IMR-90 (cell line): ENCODE data around the gene NSL1. TPM values are rescaled to one million over a fixed set of nuclear protein-coding genes. Genes with fewer than 3 reads are reported as not detected.
A peak's percentile ranks its signal among the peaks of the same experiment; 100 is the strongest.

Experiments
- ATAC-seq: fragments of 200-7000 bp; cut with Tn5 transposase; 2 replicates; pipeline ENCODE4 v1.9.1; 2020; ENCODE audit warnings: low read depth, mild to moderate bottlenecking, moderate library complexity
- BruUV-seq: library from RNA; stranded (reverse); fragments of 400-500 nt; replicated peaks from 2 replicates; lab custom pipeline; 2021; lab: Mats Ljungman, UMichigan
- CTCF ChIA-PET: fragments of 300-600 bp; formaldehyde crosslinking; extraction: SDS; loops from one replicate; lab custom pipeline; 2021; ENCODE audit warnings: antibody characterized with exemption; lab: Yijun Ruan, JAX
- POLR2A ChIA-PET: fragments of 300-600 bp; sonication (Branson Sonifier 250); formaldehyde crosslinking; loops from one replicate; lab custom pipeline; 2022; ENCODE audit warnings: antibody characterized with exemption; ENCODE audit not compliant: unreplicated experiment; lab: Charles Lee
- DNase-seq: peaks from one replicate; pipeline ENCODE4 v3.0.0; 2013
- H2AFZ ChIP-seq: replicated peaks from 2 replicates; pipeline ENCODE3; 2013; ENCODE audit warnings: low read length, mild to moderate bottlenecking; ENCODE audit not compliant: poor library complexity
- H2AK5ac ChIP-seq: 2 replicates; pipeline ENCODE4 v1.6.1; 2013; ENCODE audit warnings: low read depth, low read length, inconsistent platforms
- H2AK9ac ChIP-seq: replicated peaks from 2 replicates; pipeline ENCODE3; 2013; ENCODE audit warnings: mild to moderate bottlenecking, low read depth, low read length, moderate library complexity; ENCODE audit not compliant: poor library complexity
- H2BK120ac ChIP-seq: 2 replicates; pipeline ENCODE4 v1.6.1; 2013; ENCODE audit warnings: low read depth, low read length, inconsistent platforms
- H2BK15ac ChIP-seq: 3 replicates; pipeline ENCODE4 v1.6.1; 2013; ENCODE audit warnings: low read depth, low read length, inconsistent platforms
- H2BK20ac ChIP-seq: 2 replicates; pipeline ENCODE4 v1.6.1; 2013; ENCODE audit warnings: low read depth, mild to moderate bottlenecking, inconsistent platforms, low read length, moderate library complexity
- H2BK5ac ChIP-seq: 2 replicates; pipeline ENCODE4 v1.6.1; 2013; ENCODE audit warnings: mild to moderate bottlenecking, low read depth, low read length, inconsistent platforms; ENCODE audit not compliant: poor library complexity, severe bottlenecking
- H3K14ac ChIP-seq: replicated peaks from 2 replicates; pipeline ENCODE4 v1.6.1; 2013; ENCODE audit warnings: low read depth, low read length, inconsistent platforms
- H3K18ac ChIP-seq: 2 replicates; pipeline ENCODE4 v1.6.1; 2013; ENCODE audit warnings: low read depth, low read length, control low read depth
- H3K23ac ChIP-seq: 2 replicates; pipeline ENCODE4 v1.6.1; 2013; ENCODE audit warnings: low read depth, low read length, inconsistent platforms
- H3K27ac ChIP-seq: 2 replicates; pipeline ENCODE4 v1.5.1; 2013; ENCODE audit warnings: mild to moderate bottlenecking, control low read depth, low read length; ENCODE audit not compliant: insufficient read depth
- H3K27me3 ChIP-seq: 2 replicates; pipeline ENCODE4 v1.6.1; 2013; ENCODE audit warnings: low read length; ENCODE audit not compliant: control insufficient read depth, insufficient read depth
- H3K36me3 ChIP-seq: 2 replicates; pipeline ENCODE4 v1.6.1; 2013; ENCODE audit warnings: low read length, mixed read lengths; ENCODE audit not compliant: control insufficient read depth, insufficient read depth
- H3K4ac ChIP-seq: 2 replicates; pipeline ENCODE4 v1.6.1; 2013; ENCODE audit warnings: low read depth, low read length, inconsistent platforms
- H3K4me1 ChIP-seq: 2 replicates; pipeline ENCODE4 v1.6.1; 2013; ENCODE audit warnings: low read length, mixed read lengths; ENCODE audit not compliant: control insufficient read depth, insufficient read depth
- H3K4me2 ChIP-seq: 2 replicates; pipeline ENCODE4 v1.6.1; 2013; ENCODE audit warnings: low read depth, mild to moderate bottlenecking, control low read depth, low read length, moderate library complexity
- H3K4me3 ChIP-seq: 2 replicates; pipeline ENCODE4 v1.5.1; 2013; ENCODE audit warnings: low read depth, mild to moderate bottlenecking, control low read depth, low read length, moderate library complexity; ENCODE audit not compliant: insufficient read depth
- H3K56ac ChIP-seq: 2 replicates; pipeline ENCODE4 v1.6.1; 2013; ENCODE audit warnings: low read length, inconsistent platforms; ENCODE audit not compliant: insufficient read depth; ENCODE audit errors: extremely low read depth
- H3K79me1 ChIP-seq, 2 experiments: 2 replicates each; pipeline ENCODE4 v1.6.1; 2013; ENCODE audit warnings: low read length in 2 of 2, inconsistent platforms in 1 of 2, low read depth in 1 of 2
- H3K9ac ChIP-seq: 2 replicates; pipeline ENCODE4 v1.6.1; 2013; ENCODE audit warnings: low read depth, low read length, control low read depth
- H3K9me1 ChIP-seq: 2 replicates; pipeline ENCODE4 v1.6.1; 2013; ENCODE audit warnings: low read length, inconsistent platforms; ENCODE audit not compliant: insufficient read depth
- H3K9me3 ChIP-seq: 2 replicates; pipeline ENCODE4 v1.6.1; 2013; ENCODE audit warnings: low read length; ENCODE audit not compliant: control insufficient read depth, insufficient read depth
- H4K20me1 ChIP-seq: 2 replicates; pipeline ENCODE4 v1.6.1; 2013; ENCODE audit warnings: low read length, inconsistent platforms; ENCODE audit not compliant: insufficient read depth
- H4K5ac ChIP-seq: 2 replicates; pipeline ENCODE4 v1.6.1; 2013; ENCODE audit warnings: mild to moderate bottlenecking, low read depth, low read length, control low read depth
- H4K8ac ChIP-seq, 2 experiments: 2 replicates each; pipeline ENCODE4 v1.6.1; 2013; ENCODE audit warnings: low read depth in 2 of 2, low read length in 2 of 2, control low read depth in 1 of 2, inconsistent platforms in 1 of 2
- H4K91ac ChIP-seq: 2 replicates; pipeline ENCODE4 v1.6.1; 2013; ENCODE audit warnings: low read depth, low read length, inconsistent platforms; ENCODE audit not compliant: insufficient read depth
- BHLHE40 ChIP-seq: fragments of 150-350 bp; IDR thresholded peaks from 2 replicates; pipeline ENCODE4 v1.6.1; 2016; ENCODE audit warnings: mild to moderate bottlenecking, low read depth, low read length
- CEBPB ChIP-seq: IDR thresholded peaks from 2 replicates; pipeline ENCODE4 v1.6.1; 2012; ENCODE audit warnings: low read depth, low read length, improper control_type of control experiment
- CTCF ChIP-seq: conservative IDR thresholded peaks from 2 replicates; pipeline ENCODE4 v1.5.1; 2012; ENCODE audit warnings: mild to moderate bottlenecking, low read depth, low read length, improper control_type of control experiment
- NFE2L2 ChIP-seq: fragments of 150-350 bp; IDR thresholded peaks from 2 replicates; pipeline ENCODE4 v1.6.1; 2016; ENCODE audit warnings: low read depth, mild to moderate bottlenecking, low read length
- POLR2A ChIP-seq: IDR thresholded peaks from 2 replicates; pipeline ENCODE4 v1.6.1; 2012; ENCODE audit warnings: mild to moderate bottlenecking, low read depth, low read length
- RAD21 ChIP-seq: IDR thresholded peaks from 2 replicates; pipeline ENCODE4 v1.6.1; 2012; ENCODE audit warnings: low read length, improper control_type of control experiment
- SMC3 ChIP-seq: fragments of 150-350 bp; IDR thresholded peaks from 2 replicates; pipeline ENCODE4 v1.6.1; 2016; ENCODE audit warnings: low read depth, mild to moderate bottlenecking, antibody characterized with exemption, low read length, moderate library complexity
- WGBS, 2 experiments: methylation state at CpG; one replicate each; pipeline versions ENCODE4 v1.1.5 to v1.1.7; 2013; ENCODE audit warnings: missing lambda C conversion rate in 2 of 2; ENCODE audit not compliant: insufficient read length in 1 of 2; ENCODE audit errors: extremely low coverage in 2 of 2; 5-methylcytosine and 5-hydroxymethylcytosine counted together
- dilution Hi-C: fragments of 300-500 bp; cut with HindIII; formaldehyde crosslinking; loops from one replicate; pipeline ENCODE4 v1.14.3; 2018; ENCODE audit warnings: low sequenced_read_pairs; ENCODE audit not compliant: unreplicated experiment
- in situ Hi-C: fragments of 300-500 bp; cut with MboI; formaldehyde crosslinking; loops from 3 replicates; pipeline ENCODE4 v1.14.3; 2019; ENCODE audit warnings: low sequenced_read_pairs, inconsistent platforms, mixed read lengths
- intact Hi-C: fragments of 100-400 bp; cut with micrococcal nuclease; formaldehyde crosslinking; loops from 2 replicates; pipeline ENCODE4 v1.10.0; 2022
- polyA plus RNA-seq, 3 experiments: library from polyadenylated mRNA; depleted of rRNA; stranded (reverse); fragments of >200 nt; gene quantifications; 2 replicates each; pipeline ENCODE4 v1.2.3, GENCODE V29; 2012; ENCODE audit warnings: low replicate concordance in 1 of 3
- total RNA-seq: library from RNA; depleted of rRNA; stranded (reverse); fragments of >200 nt; gene quantifications from 2 replicates; pipeline ENCODE4 v1.2.3, GENCODE V29; 2012

The NSL1 gene
- total and polyA plus RNA-seq, 2 of the 4 experiments (the other 2 are of a cell fraction), result 19.1 to 42.5 TPM

- H3K56ac ChIP-seq, result no peak overlapping the region
- CTCF ChIA-PET, result interaction anchor here (0.7 to 1.3 kb wide), 5 partner anchors 30 to 92 kb away, joined by 4 to 5 read pairs (median 4); no protein-coding TSS in a partner anchor
- no TSS peak for BruUV-seq
- no peak overlapping the region for H2BK5ac ChIP-seq
- no peak overlapping the region for H2AK9ac ChIP-seq
- TF ChIP-seq SMC3 (no peak), BHLHE40 (peak; percentile 33; the same call in 1 of the 2 replicates), CTCF (0 out of 2 replicates have a peak, but pooled peaks have one; percentile 20), RAD21 (peak; percentile 21; the same call in 1 of the 2 replicates), CEBPB (peak; percentile 44; the same call in 1 of the 2 replicates), NFE2L2 (no peak), POLR2A (no peak)
- no peaks in the 10 kb centered on the region for H3K9me3 ChIP-seq
- peak overlapping the region; percentile 70 for H3K4me2 ChIP-seq
- no peak overlapping the region for H3K14ac ChIP-seq
- intact Hi-C loops, result loop anchor here (2.0 to 5.0 kb wide), 2 partner anchors 36 to 89 kb away; no protein-coding TSS in a partner anchor
- H3K27ac ChIP-seq, result no peak overlapping the region; the same call in 1 of the 2 replicates
- peak; percentile 62 for DNase-seq
- WGBS, 2 experiments, result 6% methylated on average over 17 of the region's 27 CpGs; no CpG with 5 or more reads in 1 of the 2 experiments
- no peak overlapping the region for H4K5ac ChIP-seq
- H3K27me3 ChIP-seq, result no peaks in the 10 kb centered on the region
- no peak overlapping the region; the same call in 1 of the 2 replicates for H2AK5ac ChIP-seq
- peaks cover 3% of the 10 kb centered on the region; the same call in 1 of the 2 replicates for H3K4me1 ChIP-seq
- H3K4me3 ChIP-seq, result peak overlapping the region; percentile 73
- H3K4ac ChIP-seq, result peak overlapping the region; percentile 45; the same call in 1 of the 2 replicates
- no peaks in the 10 kb centered on the region; a peak in 2 of 4 replicates for H3K79me1 ChIP-seq
- peak overlapping the region; percentile 75; the same call in 1 of the 2 replicates for H3K23ac ChIP-seq
- 0 out of 4 replicates have a peak overlapping the region, but pooled peaks of 1 of the 2 experiments have one; percentile 24 for H4K8ac ChIP-seq
- H2BK20ac ChIP-seq, result no peak overlapping the region
- peak; percentile 67 for ATAC-seq
- in situ Hi-C loops, result no loop called here
- no peak overlapping the region for H3K18ac ChIP-seq
- H4K20me1 ChIP-seq, result no peaks in the 10 kb centered on the region
- dilution Hi-C loops, result no loop called here
- H2BK15ac ChIP-seq, result no peak overlapping the region
- H3K36me3 ChIP-seq, result no peaks in the 10 kb centered on the region
- H3K9me1 ChIP-seq, result no peaks in the 10 kb centered on the region
- no peak overlapping the region for H2BK120ac ChIP-seq
- H2AFZ ChIP-seq, result peak overlapping the region; percentile 92
- POLR2A ChIA-PET, result interaction anchor here (0.5 kb wide), 1 partner anchor 84 kb away, joined by 3 read pairs; no protein-coding TSS in a partner anchor
- H3K9ac ChIP-seq, result no peak overlapping the region
- H4K91ac ChIP-seq, result no peak overlapping the region
Observed at GRCh38 chr1:212700892-212701819, 90.4 kb downstream of the NSL1 start.
